Ascending aorta (tissue), 2 donors: Measurements from ENCODE around the gene LRRC3C. TPM values are rescaled to one million over a fixed set of nuclear protein-coding genes. Genes with fewer than 3 reads are reported as not detected.

Experiments
- DNase-seq, 2 donors: peaks; one replicate each; pipeline ENCODE4 v3.0.0-alpha.2; 2019; ENCODE audit warnings: low spot score in 2 of 2
- H3K27ac ChIP-seq, 2 donors: fragments of 200-600 bp; sonication (generic); one replicate each; pipeline ENCODE4 v1.5.1; 2016 to 2017; ENCODE audit warnings: mild to moderate bottlenecking in 1 of 2
- H3K27me3 ChIP-seq: fragments of 200-600 bp; sonication (generic); one replicate; pipeline ENCODE4 v1.5.1; 2017
- H3K36me3 ChIP-seq, 2 donors: fragments of 200-600 bp; sonication (generic); one replicate each; pipeline ENCODE4 v1.5.1; 2016
- H3K4me1 ChIP-seq, 2 donors: fragments of 200-600 bp; sonication (generic); one replicate each; pipeline ENCODE4 v1.5.1; 2016 to 2017; ENCODE audit warnings: mild to moderate bottlenecking in 1 of 2
- H3K4me3 ChIP-seq, 2 donors: fragments of 200-600 bp; sonication (generic); one replicate each; pipeline ENCODE4 v1.5.1; 2016 to 2017; ENCODE audit warnings: mild to moderate bottlenecking in 1 of 2
- H3K9me3 ChIP-seq, 2 donors: fragments of 200-600 bp; sonication (generic); one replicate each; pipeline ENCODE4 v1.5.1; 2016
- intact Hi-C: fragments of 100-400 bp; cut with DNase I; formaldehyde crosslinking; loops from one replicate; pipeline ENCODE4 v1.15.1; 2023
- total RNA-seq: library from RNA; depleted of rRNA; stranded (reverse); fragments of >200 nt; gene quantifications from one replicate; pipeline ENCODE4 v1.1.0, GENCODE V29; 2016
- TF ChIP-seq, protein P1 (sequence below), 3 experiments: fragments of 200-600 bp in 2 of 3; fragments of 450-650 bp in 1 of 3; sonication (generic) in 2 of 3; IDR thresholded peaks; one replicate each; pipeline ENCODE4 v1.5.1; 2016 to 2019; ENCODE audit warnings: antibody characterized with exemption in 3 of 3, mild to moderate bottlenecking in 1 of 3, moderate library complexity in 1 of 3

Gene LRRC3C
- total RNA-seq, 1 donor from 2014 or later, result not detected

DNA sequence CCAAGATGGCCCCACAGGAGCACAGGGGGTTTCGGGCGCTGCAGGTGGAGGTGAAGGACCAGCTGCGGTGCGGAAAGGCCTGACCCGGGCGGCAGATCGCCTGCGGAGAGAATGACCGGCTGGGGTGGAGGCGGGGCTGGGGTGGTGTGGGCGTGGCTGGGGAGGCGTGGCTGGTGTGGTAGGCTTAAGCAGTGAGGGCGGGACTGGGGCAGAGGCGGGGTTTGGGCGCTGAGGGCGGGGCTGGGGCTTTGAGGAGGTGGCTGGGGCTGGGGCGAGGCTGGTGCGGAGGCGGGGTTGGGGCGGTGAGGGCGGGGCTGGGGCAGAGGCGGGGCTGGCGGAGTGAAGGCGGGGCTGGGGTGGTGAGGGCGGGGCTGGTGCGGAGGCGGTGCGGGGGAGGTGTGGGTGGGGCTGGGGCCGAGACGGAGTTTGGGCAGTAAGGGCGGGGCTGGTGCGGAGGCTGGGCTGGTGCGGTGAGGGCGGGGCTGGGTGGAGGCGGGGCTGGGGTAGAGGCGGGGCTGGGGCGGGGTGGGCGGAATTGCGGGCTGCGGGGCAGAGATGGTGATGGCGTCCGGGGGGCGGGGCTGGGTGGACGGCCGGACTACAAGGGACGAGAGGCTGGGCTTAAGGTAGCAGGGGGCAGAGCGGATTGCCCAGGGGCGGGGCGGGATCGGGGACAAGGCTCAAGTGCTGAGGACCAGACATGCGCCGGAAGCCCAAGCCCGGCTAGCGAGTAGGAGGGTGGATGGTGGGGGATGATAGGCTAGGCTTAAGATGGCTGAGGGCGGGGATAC is 25.3 kb downstream of the LRRC3C start:
- peak overlapping the region; percentile 45 to 58 for H3K4me3 ChIP-seq
- DNase-seq, result peak; percentile 93 to 99

DNA sequence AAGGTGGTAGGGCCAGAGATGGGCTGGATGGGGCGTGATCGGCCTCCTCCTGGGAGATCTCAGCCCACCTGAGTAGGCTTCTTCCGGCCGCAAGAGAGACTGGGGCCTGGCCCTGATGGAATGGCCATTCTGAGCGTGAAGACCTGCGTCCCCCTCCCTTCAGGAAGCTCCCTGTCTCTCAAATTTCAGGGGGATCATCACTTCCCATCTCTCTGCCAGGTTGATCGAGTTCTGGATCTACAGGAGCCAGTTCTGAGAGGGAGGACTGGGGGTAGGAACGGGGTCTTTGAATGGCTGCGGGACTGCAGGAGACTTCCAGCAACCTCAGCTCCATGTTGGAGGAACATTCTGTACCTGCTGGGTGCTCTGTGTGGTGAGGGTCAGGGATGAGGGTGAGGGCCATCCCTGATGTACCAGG is 25.9 kb downstream of the LRRC3C start:
- intact Hi-C loops, result loop anchor here (1.0 to 2.0 kb wide), 4 partner anchors 26 to 1965 kb away; partner anchors contain the start of genes ACLY, LRRC3C, ORMDL3 and PSMD3
- Histone ChIP-seq H3K9me3 (no peaks in the 10 kb centered on the region), H3K36me3 (no peaks in the 10 kb centered on the region), H3K4me3 (peak overlapping the region; percentile 18 to 38), H3K27me3 (no peaks in the 10 kb centered on the region), H3K4me1 (peaks cover 2 to 10% of the 10 kb centered on the region in 2 donors), H3K27ac (peak overlapping the region; percentile 46 to 53)
- no peak for DNase-seq
- TF ChIP-seq, protein P1, sequence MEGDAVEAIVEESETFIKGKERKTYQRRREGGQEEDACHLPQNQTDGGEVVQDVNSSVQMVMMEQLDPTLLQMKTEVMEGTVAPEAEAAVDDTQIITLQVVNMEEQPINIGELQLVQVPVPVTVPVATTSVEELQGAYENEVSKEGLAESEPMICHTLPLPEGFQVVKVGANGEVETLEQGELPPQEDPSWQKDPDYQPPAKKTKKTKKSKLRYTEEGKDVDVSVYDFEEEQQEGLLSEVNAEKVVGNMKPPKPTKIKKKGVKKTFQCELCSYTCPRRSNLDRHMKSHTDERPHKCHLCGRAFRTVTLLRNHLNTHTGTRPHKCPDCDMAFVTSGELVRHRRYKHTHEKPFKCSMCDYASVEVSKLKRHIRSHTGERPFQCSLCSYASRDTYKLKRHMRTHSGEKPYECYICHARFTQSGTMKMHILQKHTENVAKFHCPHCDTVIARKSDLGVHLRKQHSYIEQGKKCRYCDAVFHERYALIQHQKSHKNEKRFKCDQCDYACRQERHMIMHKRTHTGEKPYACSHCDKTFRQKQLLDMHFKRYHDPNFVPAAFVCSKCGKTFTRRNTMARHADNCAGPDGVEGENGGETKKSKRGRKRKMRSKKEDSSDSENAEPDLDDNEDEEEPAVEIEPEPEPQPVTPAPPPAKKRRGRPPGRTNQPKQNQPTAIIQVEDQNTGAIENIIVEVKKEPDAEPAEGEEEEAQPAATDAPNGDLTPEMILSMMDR (IDR thresholded peaks at IDR 0.05), result no peak

More for the DNA sequence above, 25.3 kb downstream of the LRRC3C start:
- TF ChIP-seq, protein P1 (IDR thresholded peaks at IDR 0.05), result no peak
- no peaks in the 10 kb centered on the region for H3K27me3 ChIP-seq
- peak overlapping the region; percentile 46 to 53 for H3K27ac ChIP-seq
- H3K9me3 ChIP-seq, result no peaks in the 10 kb centered on the region
- intact Hi-C loops, result loop anchor here (1.0 to 2.0 kb wide), 4 partner anchors 26 to 1966 kb away; partner anchors contain the start of genes ACLY, LRRC3C, ORMDL3 and PSMD3
- H3K36me3 ChIP-seq, result no peaks in the 10 kb centered on the region
- peaks cover 2 to 10% of the 10 kb centered on the region in 2 donors for H3K4me1 ChIP-seq

DNA sequence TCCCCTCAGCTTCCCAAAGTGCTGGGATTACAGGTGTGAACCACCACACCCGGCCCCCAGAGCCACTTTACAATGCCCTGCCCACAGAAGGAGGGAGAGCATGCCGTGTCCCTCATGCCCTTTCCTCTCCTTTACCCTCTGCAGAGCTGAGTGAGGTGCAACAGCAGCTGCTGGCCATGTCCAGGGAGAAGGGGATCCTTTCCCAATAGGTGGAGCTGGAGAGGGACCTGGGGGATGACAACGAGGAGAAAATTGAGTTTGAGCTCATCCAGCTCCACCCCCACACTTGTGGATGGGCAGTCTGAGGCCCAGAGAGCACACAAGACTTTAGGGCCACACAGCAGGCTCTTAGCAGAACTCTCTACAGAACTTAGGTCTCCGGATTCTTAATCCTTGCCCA is 27.3 kb downstream of the LRRC3C start:
- no peaks in the 10 kb centered on the region for H3K36me3 ChIP-seq
- no peak for DNase-seq
- TF ChIP-seq, protein P1 (IDR thresholded peaks at IDR 0.05), result no peak
- no peak overlapping the region for H3K27ac ChIP-seq
- H3K27me3 ChIP-seq, result no peaks in the 10 kb centered on the region
- intact Hi-C loops, result no loop called here
- peaks cover 2 to 10% of the 10 kb centered on the region in 2 donors for H3K4me1 ChIP-seq
- H3K4me3 ChIP-seq, result no peak overlapping the region
- H3K9me3 ChIP-seq, result no peaks in the 10 kb centered on the region

DNA sequence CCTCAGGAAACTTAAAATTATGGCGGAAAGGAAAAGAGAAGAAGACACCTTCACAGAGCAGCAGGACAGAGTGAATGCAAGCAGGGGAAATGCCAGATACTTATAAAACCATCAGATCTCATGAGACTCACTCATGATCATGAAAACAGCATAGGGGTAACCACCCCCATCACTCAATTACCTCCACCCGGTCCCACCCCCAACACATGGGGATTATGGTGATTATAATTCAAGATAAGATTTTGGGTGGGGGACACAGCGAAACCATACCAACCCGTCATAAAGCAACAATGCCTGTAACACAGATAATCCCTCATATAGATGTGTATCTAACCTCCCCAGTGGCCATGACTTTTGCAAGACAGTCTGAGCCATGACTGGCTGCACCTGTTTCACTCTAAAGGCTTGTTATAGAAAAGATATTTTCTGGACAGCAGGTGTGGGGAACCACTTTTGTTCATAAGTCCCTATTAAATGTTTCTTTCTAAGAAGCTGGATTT is 28.2 kb downstream of the LRRC3C start:
- no peak for DNase-seq
- intact Hi-C loops, result no loop called here
- H3K9me3 ChIP-seq, result no peaks in the 10 kb centered on the region

DNA sequence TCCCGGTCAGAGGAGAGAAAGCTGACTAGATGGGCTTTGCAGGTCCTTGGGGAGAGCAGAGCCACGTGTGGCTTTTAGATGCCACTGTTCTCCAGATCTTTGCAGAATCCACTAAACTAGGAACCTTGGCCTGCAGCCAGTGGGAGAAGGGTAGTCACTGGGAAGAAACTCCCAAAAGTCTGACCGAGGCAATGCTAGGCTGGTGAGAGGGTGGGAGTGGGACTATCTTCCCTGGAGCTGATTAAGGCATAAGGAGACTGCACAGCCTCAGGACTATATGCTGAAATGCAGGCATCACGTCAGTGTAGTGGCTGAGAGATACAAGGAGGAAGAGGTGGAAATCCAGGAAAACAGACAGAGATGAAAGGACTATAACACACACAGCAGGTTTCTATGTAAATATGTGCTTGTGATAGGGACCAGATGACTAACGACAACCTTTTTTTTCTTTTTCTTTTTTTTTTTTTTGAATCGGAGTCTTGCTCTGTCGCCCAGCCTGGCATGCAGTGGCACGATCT is 33.1 kb downstream of the LRRC3C start:
- no peak overlapping the region for H3K27ac ChIP-seq
- H3K9me3 ChIP-seq, result no peaks in the 10 kb centered on the region
- intact Hi-C loops, result no loop called here
- no peaks in the 10 kb centered on the region for H3K36me3 ChIP-seq
- DNase-seq, result no peak
- H3K4me1 ChIP-seq, result no peaks in the 10 kb centered on the region
- H3K27me3 ChIP-seq, result no peaks in the 10 kb centered on the region
- TF ChIP-seq, protein P1 (IDR thresholded peaks at IDR 0.05), result no peak
- no peak overlapping the region for H3K4me3 ChIP-seq

More for the DNA sequence above, 28.2 kb downstream of the LRRC3C start:
- Histone ChIP-seq H3K4me3 (no peak overlapping the region), H3K36me3 (no peaks in the 10 kb centered on the region), H3K4me1 (peaks cover 2 to 10% of the 10 kb centered on the region in 2 donors), H3K27me3 (no peaks in the 10 kb centered on the region), H3K27ac (no peak overlapping the region)
- TF ChIP-seq, protein P1 (IDR thresholded peaks at IDR 0.05), result no peak
